Motor neuron (in vitro differentiated cells): ENCODE data around the gene SHMT2. TPM values are rescaled to one million over a fixed set of nuclear protein-coding genes. Genes with fewer than 3 reads are reported as not detected.

Experiments
- ATAC-seq, 8 experiments: fragments of 200-7000 bp; cut with Tn5 transposase; replicated peaks in 6 of 8; 2 replicates each; pipeline ENCODE4 v1.8.0; 2021; ENCODE audit warnings: mild to moderate bottlenecking in 8 of 8, moderate library complexity in 8 of 8
- H3K27ac ChIP-seq, 2 donors: fragments of 250-450 bp; sonication (Bioruptor Pico); 2 replicates each; pipeline ENCODE4 v1.9.0; 2021; ENCODE audit warnings: antibody characterized with exemption in 2 of 2, mild to moderate bottlenecking in 2 of 2, moderate library complexity in 1 of 2
- H3K4me1 ChIP-seq, 2 donors: fragments of 250-450 bp; sonication (Bioruptor Pico); replicated peaks in 1 of 2; 2 replicates each; pipeline ENCODE4 v1.6.1; 2021; ENCODE audit warnings: antibody characterized with exemption in 2 of 2, mild to moderate bottlenecking in 2 of 2, moderate library complexity in 1 of 2
- H3K4me3 ChIP-seq, 5 donors: fragments of 250-450 bp; sonication (Bioruptor Pico); 2 replicates each; pipeline ENCODE4 v1.9.0; 2021; ENCODE audit warnings: antibody characterized with exemption in 5 of 5, mild to moderate bottlenecking in 5 of 5, moderate library complexity in 4 of 5
- WGBS, 10 experiments: fragments of 450-650 bp; shearing (Covaris generic); methylation state at CpG; one replicate each; pipeline ENCODE4 v1.0.0; 2022; 5-methylcytosine and 5-hydroxymethylcytosine counted together
- in situ Hi-C, 9 experiments: fragments of 400-800 bp; cut with MboI; loops; one replicate each; pipeline ENCODE4 v1.15.0; 2021; ENCODE audit warnings: low sequenced_read_pairs in 9 of 9, low pct_unique_long_range_greater_than_20kb in 2 of 9; ENCODE audit not compliant: unreplicated experiment in 9 of 9
- total RNA-seq, 8 experiments: library from RNA; unstranded; fragments of 300-600 nt; gene quantifications; 2 replicates each; pipeline versions ENCODE4 v1.2.3 to v1.2.4, GENCODE V29; 2022

The SHMT2 gene
- total RNA-seq, 8 experiments from 2014 or later: 72.9 to 187 (median 120) TPM

GRCh38 chr12:57235017-57235727 lies 5.7 kb downstream of the SHMT2 start:
- ATAC-seq: peak in 7 of 8 experiments; percentile 1 to 33 (median 11)
- Histone ChIP-seq H3K4me3 (no peak overlapping the region), H3K27ac (peak overlapping the region in 1 of 2 donors; percentile 2), H3K4me1 (peaks cover 71 to 80% of the 10 kb centered on the region in 2 donors)
- in situ Hi-C loops: loop anchor here in 1 of 9 experiments (25.0 kb wide), 1 partner anchor 227 kb away; the partner anchor contains the start of genes GLI1 and INHBE
- WGBS, 10 experiments: 15 to 100% (median 52%) methylated on average over 1 to 10 of the region's 26 CpGs; no CpG with 5 or more reads in 4 of the 10 experiments

DNA sequence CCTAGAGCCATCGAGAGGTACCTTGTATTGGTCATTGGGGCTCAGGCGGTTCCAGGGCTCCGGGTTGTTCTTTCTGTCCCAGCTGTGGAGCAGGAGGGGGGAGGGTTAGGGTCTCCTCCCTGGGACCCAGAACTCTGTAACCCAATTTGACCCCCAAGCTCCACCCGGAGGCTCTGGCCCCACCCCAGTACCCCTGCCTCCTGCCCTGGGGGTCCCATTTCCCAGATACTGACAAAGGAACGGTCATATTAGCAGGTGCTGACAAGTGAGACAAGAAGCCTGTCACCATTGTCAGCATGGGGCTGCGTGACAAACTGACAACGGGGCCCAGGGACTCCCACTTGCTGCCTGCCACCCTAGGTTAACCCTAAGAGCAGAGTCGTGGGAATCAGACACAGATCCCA lies 6.2 kb downstream of the SHMT2 start:
- H3K4me1 ChIP-seq: peaks cover 71 to 80% of the 10 kb centered on the region in 2 donors
- no peak for ATAC-seq
- no peak overlapping the region for H3K27ac ChIP-seq
- in situ Hi-C loops: loop anchor here in 1 of 9 experiments (25.0 kb wide), 1 partner anchor 227 kb away; the partner anchor contains the start of genes GLI1 and INHBE
- 83 to 100% methylated on average over 1 to 2 of the region's 8 CpGs; no CpG with 5 or more reads in 8 of the 10 experiments for WGBS, 10 experiments
- H3K4me3 ChIP-seq: no peak overlapping the region

DNA sequence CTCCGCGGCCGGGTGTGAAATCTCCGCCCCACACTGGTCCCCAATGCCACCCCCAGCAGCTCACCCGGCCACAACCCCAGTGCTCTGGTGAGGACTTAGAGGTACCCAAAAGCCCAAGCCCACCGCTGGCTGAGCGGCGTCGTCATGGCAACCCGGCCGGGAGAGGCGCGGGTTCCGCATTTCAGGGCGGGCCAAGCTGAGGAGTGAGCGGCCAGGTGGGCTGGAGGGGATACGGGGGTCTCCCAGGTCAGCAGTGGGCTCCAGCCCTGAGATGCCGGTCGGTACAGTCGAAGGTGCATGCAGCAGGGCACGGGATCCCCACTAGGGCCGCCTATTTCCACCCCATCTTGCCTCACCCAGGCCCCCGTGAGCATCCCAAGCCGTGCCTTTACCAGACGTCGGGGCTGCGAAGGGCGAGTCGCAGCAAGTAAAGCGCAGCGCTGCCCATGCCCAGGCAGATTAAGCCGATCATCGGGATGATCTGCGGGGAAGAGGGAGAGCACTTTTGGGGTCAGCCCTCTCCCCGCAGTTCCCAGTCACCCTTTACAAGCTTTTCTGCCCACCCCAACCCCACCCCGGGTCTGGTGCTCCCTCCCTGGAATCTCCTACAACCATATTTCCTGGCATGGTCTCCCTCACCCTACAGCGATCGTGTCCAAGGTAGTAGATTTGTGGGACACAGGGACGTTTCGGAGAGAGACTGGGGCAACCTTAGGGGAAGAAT lies 6.9 kb downstream of the SHMT2 start:
- WGBS, 10 experiments: 19% methylated on average over 6 of the region's 40 CpGs; no CpG with 5 or more reads in 9 of the 10 experiments
- in situ Hi-C loops: loop anchor here in 1 of 9 experiments (25.0 kb wide), 1 partner anchor 226 kb away; the partner anchor contains the start of genes GLI1 and INHBE
- no peak overlapping the region for H3K27ac ChIP-seq
- H3K4me1 ChIP-seq: peaks cover 71 to 80% of the 10 kb centered on the region in 2 donors
- peak overlapping the region in 1 of 5 donors; percentile 3 for H3K4me3 ChIP-seq
- no peak for ATAC-seq

DNA sequence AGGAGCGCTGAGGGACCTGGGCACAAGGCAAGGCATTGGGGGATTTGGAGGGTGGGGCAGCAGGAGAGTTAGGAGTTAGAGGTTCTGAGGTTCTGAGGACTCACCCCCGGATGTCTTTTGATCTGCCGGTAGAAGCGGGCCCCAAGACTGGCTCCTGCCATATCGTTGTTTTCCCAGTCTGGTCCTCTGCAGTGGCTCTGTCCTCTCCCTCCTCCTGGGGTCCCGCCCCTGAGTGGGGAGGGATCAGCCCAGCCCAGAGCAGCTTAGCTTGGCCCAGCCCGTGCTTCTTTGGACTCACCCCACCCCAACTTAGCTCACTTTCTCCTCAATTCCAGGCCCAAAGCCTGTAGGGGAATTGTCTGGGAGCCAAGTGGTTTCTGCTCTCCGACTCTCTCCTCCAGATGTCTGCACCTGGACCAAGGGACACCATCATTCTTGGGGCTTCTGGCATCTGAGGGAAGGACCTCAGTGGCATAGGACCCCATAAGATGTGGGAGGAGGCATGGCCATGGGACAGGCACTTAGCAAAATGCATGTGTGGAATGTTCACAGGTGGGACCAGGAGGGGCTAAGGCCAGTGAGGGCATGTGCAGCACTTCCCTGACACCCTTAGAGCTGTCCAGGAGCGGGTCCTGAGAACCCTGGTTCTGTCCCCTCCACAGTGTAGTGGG lies 7.5 kb downstream of the SHMT2 start:
- Histone ChIP-seq H3K4me1 (peaks cover 72 to 80% of the 10 kb centered on the region in 2 donors), H3K4me3 (no peak overlapping the region), H3K27ac (peak overlapping the region in 1 of 2 donors; percentile 76)
- in situ Hi-C loops: loop anchor here in 1 of 9 experiments (25.0 kb wide), 1 partner anchor 225 kb away; the partner anchor contains the start of genes GLI1 and INHBE
- ATAC-seq: peak in 2 of 8 experiments; percentile 6 to 23
- WGBS, 10 experiments: 27 to 100% (median 60%) methylated on average over 1 to 4 of the region's 9 CpGs; no CpG with 5 or more reads in 3 of the 10 experiments

DNA sequence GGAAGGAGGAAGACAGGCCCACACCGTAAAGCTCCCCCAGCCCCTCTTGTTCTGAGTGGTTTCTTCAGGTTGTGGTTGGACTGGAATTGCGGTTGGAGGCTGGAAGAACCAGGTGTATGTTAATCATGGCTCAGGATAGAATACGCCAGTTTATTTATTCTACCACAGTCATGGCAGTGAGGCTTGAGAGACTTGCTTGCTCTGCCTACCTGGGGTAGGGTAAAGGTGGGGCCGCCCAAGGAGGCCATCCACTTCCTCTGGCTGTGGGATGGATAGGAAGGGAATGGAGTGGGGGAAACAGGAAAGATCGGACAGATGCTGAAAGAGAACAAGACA lies 8.1 kb downstream of the SHMT2 start:
- WGBS, 10 experiments: 46 to 100% (median 80%) methylated on average over 1 to 3 of the region's 5 CpGs; no CpG with 5 or more reads in 5 of the 10 experiments
- ATAC-seq: no peak
- H3K4me1 ChIP-seq: peaks cover 77 to 80% of the 10 kb centered on the region in 2 donors
- H3K4me3 ChIP-seq: peak overlapping the region in 3 of 5 donors; percentile 42 to 56 (median 50)
- peak overlapping the region; percentile 76 to 84 for H3K27ac ChIP-seq
- in situ Hi-C loops: loop anchor here in 1 of 9 experiments (25.0 kb wide), 1 partner anchor 225 kb away; the partner anchor contains the start of genes GLI1 and INHBE

DNA sequence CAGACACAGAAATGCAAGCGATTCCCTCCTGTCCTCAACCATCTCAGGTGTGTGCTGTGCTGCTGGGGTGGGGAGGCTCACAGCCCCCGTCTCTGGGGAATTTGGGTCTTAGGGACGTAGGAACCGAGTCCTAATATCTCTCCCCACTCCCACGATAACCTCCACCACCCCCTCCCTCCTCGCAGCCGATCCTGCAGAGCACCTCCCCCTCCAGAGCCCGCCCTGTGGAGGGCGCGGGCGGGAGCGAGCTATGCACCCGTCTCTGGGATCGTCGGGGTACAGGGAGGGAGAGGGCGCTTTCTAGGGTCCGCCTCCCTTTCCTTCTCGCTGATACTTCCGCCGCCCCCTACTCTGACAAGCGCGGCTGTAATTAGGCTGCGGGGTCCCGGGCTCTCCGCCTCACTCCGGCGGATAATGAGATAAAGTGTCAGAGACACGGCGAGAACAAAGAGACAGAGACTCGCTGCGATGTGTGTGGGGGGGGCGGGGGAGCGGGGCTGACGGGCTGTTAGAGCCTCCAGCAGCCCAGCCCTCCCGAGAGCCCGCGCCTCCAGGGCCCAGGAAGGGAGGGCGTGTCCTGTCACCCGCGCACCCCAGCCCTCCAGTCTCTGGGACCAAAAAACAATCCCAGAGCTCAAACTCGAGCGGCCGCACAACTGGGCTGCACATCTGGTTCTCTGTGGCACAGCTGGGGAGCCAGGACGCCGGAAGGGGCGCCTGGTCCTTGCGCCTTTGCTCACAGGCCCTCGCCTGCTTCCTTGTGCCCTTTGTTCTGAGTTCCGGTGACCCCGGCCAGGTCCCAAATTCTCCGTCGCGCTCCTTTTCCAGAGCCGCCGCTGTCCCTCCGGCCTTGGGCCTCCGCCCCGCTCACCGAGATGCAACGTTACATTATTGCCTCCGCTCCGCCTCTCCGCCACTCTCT lies 8.7 kb downstream of the SHMT2 start:
- H3K27ac ChIP-seq: peak overlapping the region; percentile 76 to 84
- H3K4me3 ChIP-seq: peak overlapping the region; percentile 36 to 56 (median 42)
- ATAC-seq: peak in 4 of 8 experiments; percentile 9 to 19 (median 13)
- in situ Hi-C loops: loop anchor here in 1 of 9 experiments (25.0 kb wide), 1 partner anchor 224 kb away; the partner anchor contains the start of genes GLI1 and INHBE
- WGBS, 10 experiments: 10 to 50% (median 40%) methylated on average over 1 to 16 of the region's 63 CpGs; no CpG with 5 or more reads in 5 of the 10 experiments
- H3K4me1 ChIP-seq: peaks cover 76 to 77% of the 10 kb centered on the region in 2 donors

- Histone ChIP-seq H3K4me3 (peak overlapping the region; percentile 36 to 56 (median 42)), H3K4me1 (peaks cover 68 to 72% of the 10 kb centered on the region in 2 donors), H3K27ac (peak overlapping the region; percentile 94 to 100)
- 0 to 9% (median 0%) methylated on average over 3 to 23 of the region's 47 CpGs; no CpG with 5 or more reads in 5 of the 10 experiments for WGBS, 10 experiments
- peak; percentile 38 to 52 (median 48) for ATAC-seq
- in situ Hi-C loops: loop anchor here in 1 of 9 experiments (25.0 kb wide), 1 partner anchor 223 kb away; the partner anchor contains the start of genes GLI1 and INHBE
Measured at GRCh38 chr12:57238854-57239554, 9.5 kb downstream of the SHMT2 start.

GRCh38 chr12:57239587-57240065 lies 10.1 kb downstream of the SHMT2 start:
- peaks cover 63 to 66% of the 10 kb centered on the region in 2 donors for H3K4me1 ChIP-seq
- peak in 4 of 8 experiments; percentile 0 to 3 (median 0) for ATAC-seq
- 0 to 14% (median 0%) methylated on average over 1 to 13 of the region's 14 CpGs for WGBS, 10 experiments
- H3K27ac ChIP-seq: peak overlapping the region; percentile 94 to 100
- in situ Hi-C loops: loop anchor here in 1 of 9 experiments (25.0 kb wide), 1 partner anchor 223 kb away; the partner anchor contains the start of genes GLI1 and INHBE
- peak overlapping the region; percentile 36 to 56 (median 42) for H3K4me3 ChIP-seq

- WGBS, 10 experiments: 0 to 10% (median 2%) methylated on average over 1 to 11 of the region's 72 CpGs; no CpG with 5 or more reads in 4 of the 10 experiments
- in situ Hi-C loops: loop anchor here in 1 of 9 experiments (25.0 kb wide), 1 partner anchor 222 kb away; the partner anchor contains the start of genes GLI1 and INHBE
- H3K4me1 ChIP-seq: peaks cover 56 to 59% of the 10 kb centered on the region in 2 donors
- peak overlapping the region; percentile 94 to 100 for H3K27ac ChIP-seq
- H3K4me3 ChIP-seq: peak overlapping the region; percentile 36 to 56 (median 42)
- peak; percentile 1 to 48 (median 32) for ATAC-seq
Measured at GRCh38 chr12:57240066-57240921, 10.8 kb downstream of the SHMT2 start.

- ATAC-seq: peak; percentile 1 to 15 (median 8)
- Histone ChIP-seq H3K4me3 (peak overlapping the region; percentile 36 to 56 (median 42)), H3K27ac (peak overlapping the region; percentile 94 to 100), H3K4me1 (peaks cover 50 to 53% of the 10 kb centered on the region in 2 donors)
- in situ Hi-C loops: loop anchor here in 1 of 9 experiments (25.0 kb wide), 1 partner anchor 221 kb away; the partner anchor contains the start of genes GLI1 and INHBE
- 0 to 100% (median 12%) methylated on average over 1 to 11 of the region's 19 CpGs; no CpG with 5 or more reads in 7 of the 10 experiments for WGBS, 10 experiments
Measured at GRCh38 chr12:57240926-57241401, 11.5 kb downstream of the SHMT2 start.
